Astrocyte (in vitro differentiated cells and primary cell): ENCODE data around the gene NFS1. TPM values are rescaled to one million over a fixed set of nuclear protein-coding genes. Genes with fewer than 3 reads are reported as not detected.

Source experiments
- DNase-seq: peaks from one replicate; pipeline ENCODE4 v3.0.0-alpha.2; 2010; ENCODE audit warnings: low read depth
- FAIRE-seq: peaks from 2 replicates; lab custom pipeline; 2011; peaks lifted over from hg19 to GRCh38; lab: Jason Lieb, UNC
- H2AFZ ChIP-seq: 2 replicates; pipeline ENCODE4 v1.6.0; 2012; ENCODE audit warnings: low read depth, low read length, inconsistent platforms
- H3K27ac ChIP-seq: 2 replicates; pipeline ENCODE4 v1.5.1; 2011; ENCODE audit warnings: low read depth, low read length, inconsistent platforms
- H3K27me3 ChIP-seq: 2 replicates; pipeline ENCODE4 v1.6.0; 2011; ENCODE audit warnings: low read length, inconsistent platforms; ENCODE audit not compliant: insufficient read depth
- H3K36me3 ChIP-seq: 2 replicates; pipeline ENCODE4 v1.5.1; 2011; ENCODE audit warnings: low read length, inconsistent platforms; ENCODE audit not compliant: insufficient read depth
- H3K4me1 ChIP-seq: 2 replicates; pipeline ENCODE4 v1.5.1; 2011; ENCODE audit warnings: low read length, inconsistent platforms; ENCODE audit not compliant: insufficient read depth
- H3K4me2 ChIP-seq: 2 replicates; pipeline ENCODE4 v1.6.0; 2012; ENCODE audit warnings: low read length, inconsistent platforms
- H3K4me3 ChIP-seq: 2 replicates; pipeline ENCODE4 v1.5.1; 2011; ENCODE audit warnings: low read depth, mild to moderate bottlenecking, low read length, inconsistent platforms; ENCODE audit not compliant: insufficient read depth
- H3K79me2 ChIP-seq: 2 replicates; pipeline ENCODE4 v1.6.0; 2012; ENCODE audit warnings: mild to moderate bottlenecking, low read length, inconsistent platforms; ENCODE audit not compliant: insufficient read depth
- H3K9ac ChIP-seq: 2 replicates; pipeline ENCODE4 v1.6.0; 2012; ENCODE audit warnings: mild to moderate bottlenecking, low read length, inconsistent platforms
- H3K9me3 ChIP-seq: 2 replicates; pipeline ENCODE4 v1.5.1; 2012; ENCODE audit warnings: low read depth, mild to moderate bottlenecking, low read length, inconsistent platforms; ENCODE audit not compliant: insufficient read depth
- H4K20me1 ChIP-seq: 2 replicates; pipeline ENCODE4 v1.6.0; 2012; ENCODE audit warnings: low read length, inconsistent platforms; ENCODE audit not compliant: insufficient read depth
- H3K27ac Mint-ChIP-seq: one replicate; pipeline ENCODE4 v1.8.0; 2021; ENCODE audit warnings: mild to moderate bottlenecking, mixed read lengths; ENCODE audit not compliant: unreplicated experiment
- H3K27me3 Mint-ChIP-seq: one replicate; pipeline ENCODE4 v1.8.0; 2021; ENCODE audit warnings: low read depth, mixed read lengths; ENCODE audit not compliant: unreplicated experiment
- H3K36me3 Mint-ChIP-seq: one replicate; pipeline ENCODE4 v1.8.0; 2021; ENCODE audit warnings: low read depth, mixed read lengths; ENCODE audit not compliant: unreplicated experiment
- H3K4me1 Mint-ChIP-seq: one replicate; pipeline ENCODE4 v1.8.0; 2021; ENCODE audit warnings: low read depth, mixed read lengths; ENCODE audit not compliant: unreplicated experiment
- H3K4me3 Mint-ChIP-seq: one replicate; pipeline ENCODE4 v1.8.0; 2021; ENCODE audit warnings: mild to moderate bottlenecking, moderate library complexity, mixed read lengths; ENCODE audit not compliant: unreplicated experiment
- H3K9me3 Mint-ChIP-seq: one replicate; pipeline ENCODE4 v1.8.0; 2021; ENCODE audit warnings: mild to moderate bottlenecking, mixed read lengths; ENCODE audit not compliant: unreplicated experiment
- EZH2 ChIP-seq: IDR thresholded peaks from 2 replicates; pipeline ENCODE4 v1.6.1; 2012; ENCODE audit warnings: mild to moderate bottlenecking, low read length, inconsistent platforms; ENCODE audit not compliant: insufficient read depth
- total RNA-seq: library from RNA; stranded (reverse); gene quantifications from 2 replicates; pipeline ENCODE4 v1.2.1, GENCODE V29; 2021
- TF ChIP-seq, protein P1 (sequence below): IDR thresholded peaks from 2 replicates; pipeline ENCODE4 v1.5.1; 2011; ENCODE audit warnings: low read depth, mild to moderate bottlenecking, inconsistent platforms, low read length, moderate library complexity; ENCODE audit not compliant: insufficient read depth

Gene NFS1
- total RNA-seq, 1 donor from 2014 or later, result 30.3 TPM

DNA sequence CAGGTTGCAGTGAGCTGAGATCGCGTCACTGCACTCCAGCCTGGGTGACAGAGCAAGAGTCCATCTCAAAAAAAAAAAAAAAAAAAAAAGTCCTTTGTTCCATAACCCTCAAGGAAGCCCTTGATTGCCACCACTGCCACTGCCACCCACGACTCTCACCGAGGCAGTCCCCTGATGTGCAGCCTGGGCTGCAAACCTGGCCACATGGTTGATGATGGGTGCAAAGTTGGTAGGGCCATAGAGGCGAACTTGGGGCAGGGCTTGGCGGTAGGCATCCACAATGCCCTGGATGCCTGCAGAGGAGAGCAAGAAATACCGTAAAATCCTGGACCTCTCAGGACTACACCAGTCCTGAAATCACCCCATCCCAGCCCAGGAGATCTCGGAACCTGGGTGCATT is 72.0 kb downstream of the NFS1 start:
- H3K27me3 ChIP-seq, result no peaks in the 10 kb centered on the region
- Mint-ChIP-seq H3K27ac (no peak overlapping the region), H3K4me1 (no peaks in the 10 kb centered on the region), H3K27me3 (no peaks in the 10 kb centered on the region), H3K36me3 (peaks cover 16% of the 10 kb centered on the region), H3K9me3 (no peaks in the 10 kb centered on the region), H3K4me3 (no peak overlapping the region)
- no peak overlapping the region for H3K4me2 ChIP-seq
- H3K9me3 ChIP-seq, result no peaks in the 10 kb centered on the region
- no peak overlapping the region for H3K27ac ChIP-seq
- no peak overlapping the region for H3K4me3 ChIP-seq
- TF ChIP-seq EZH2, result no peak
- TF ChIP-seq, protein P1, sequence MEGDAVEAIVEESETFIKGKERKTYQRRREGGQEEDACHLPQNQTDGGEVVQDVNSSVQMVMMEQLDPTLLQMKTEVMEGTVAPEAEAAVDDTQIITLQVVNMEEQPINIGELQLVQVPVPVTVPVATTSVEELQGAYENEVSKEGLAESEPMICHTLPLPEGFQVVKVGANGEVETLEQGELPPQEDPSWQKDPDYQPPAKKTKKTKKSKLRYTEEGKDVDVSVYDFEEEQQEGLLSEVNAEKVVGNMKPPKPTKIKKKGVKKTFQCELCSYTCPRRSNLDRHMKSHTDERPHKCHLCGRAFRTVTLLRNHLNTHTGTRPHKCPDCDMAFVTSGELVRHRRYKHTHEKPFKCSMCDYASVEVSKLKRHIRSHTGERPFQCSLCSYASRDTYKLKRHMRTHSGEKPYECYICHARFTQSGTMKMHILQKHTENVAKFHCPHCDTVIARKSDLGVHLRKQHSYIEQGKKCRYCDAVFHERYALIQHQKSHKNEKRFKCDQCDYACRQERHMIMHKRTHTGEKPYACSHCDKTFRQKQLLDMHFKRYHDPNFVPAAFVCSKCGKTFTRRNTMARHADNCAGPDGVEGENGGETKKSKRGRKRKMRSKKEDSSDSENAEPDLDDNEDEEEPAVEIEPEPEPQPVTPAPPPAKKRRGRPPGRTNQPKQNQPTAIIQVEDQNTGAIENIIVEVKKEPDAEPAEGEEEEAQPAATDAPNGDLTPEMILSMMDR, result no peak
- no peaks in the 10 kb centered on the region for H3K4me1 ChIP-seq
- DNase-seq, result no peak
- H2AFZ ChIP-seq, result no peak overlapping the region
- peaks cover 48% of the 10 kb centered on the region for H3K36me3 ChIP-seq
- H4K20me1 ChIP-seq, result peaks cover 14% of the 10 kb centered on the region
- H3K9ac ChIP-seq, result no peak overlapping the region
- peaks cover 3% of the 10 kb centered on the region for H3K79me2 ChIP-seq
- no peak for FAIRE-seq

DNA sequence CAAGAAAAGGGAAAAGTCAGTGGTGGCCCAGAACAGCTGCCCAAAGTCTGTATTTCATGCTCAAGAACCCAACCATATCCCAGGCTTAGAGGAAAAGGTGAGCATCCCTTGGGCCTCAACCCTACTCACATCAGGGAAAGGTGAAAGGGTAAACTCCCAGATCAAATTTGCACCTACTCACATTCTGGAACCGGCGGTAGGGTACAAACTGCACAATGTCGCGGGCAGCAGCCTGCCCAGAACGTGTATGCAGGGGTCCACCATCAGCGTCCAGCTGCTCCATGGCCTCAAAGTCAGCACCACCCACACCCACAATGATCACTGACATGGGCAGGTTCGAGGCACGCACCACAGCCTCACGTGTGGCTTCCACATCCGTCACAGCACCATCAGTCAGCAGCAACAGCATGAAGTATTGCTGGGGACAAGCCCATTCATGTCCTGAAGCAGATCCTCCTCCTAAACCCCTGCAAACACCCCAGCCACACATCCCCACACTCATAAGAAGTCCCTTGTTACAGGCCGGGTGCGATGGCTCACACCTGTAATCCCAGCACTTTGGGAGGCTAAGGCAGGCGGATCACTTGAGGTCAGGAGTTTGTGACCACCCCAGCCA is 72.7 kb downstream of the NFS1 start:
- Histone ChIP-seq H3K36me3 (peaks cover 49% of the 10 kb centered on the region), H2AFZ (no peak overlapping the region), H3K4me2 (no peak overlapping the region), H3K27me3 (no peaks in the 10 kb centered on the region), H3K27ac (no peak overlapping the region), H3K4me3 (no peak overlapping the region), H3K4me1 (no peaks in the 10 kb centered on the region), H4K20me1 (peaks cover 8% of the 10 kb centered on the region), H3K9me3 (no peaks in the 10 kb centered on the region), H3K9ac (no peak overlapping the region), H3K79me2 (peaks cover 2% of the 10 kb centered on the region)
- FAIRE-seq (no peak), DNase-seq (no peak)
- no peak for TF ChIP-seq EZH2
- TF ChIP-seq, protein P1, result no peak
- H3K27ac Mint-ChIP-seq, result no peak overlapping the region
- no peaks in the 10 kb centered on the region for H3K27me3 Mint-ChIP-seq
- H3K9me3 Mint-ChIP-seq, result no peaks in the 10 kb centered on the region
- H3K36me3 Mint-ChIP-seq, result peaks cover 17% of the 10 kb centered on the region
- no peak overlapping the region for H3K4me3 Mint-ChIP-seq
- H3K4me1 Mint-ChIP-seq, result no peaks in the 10 kb centered on the region

DNA sequence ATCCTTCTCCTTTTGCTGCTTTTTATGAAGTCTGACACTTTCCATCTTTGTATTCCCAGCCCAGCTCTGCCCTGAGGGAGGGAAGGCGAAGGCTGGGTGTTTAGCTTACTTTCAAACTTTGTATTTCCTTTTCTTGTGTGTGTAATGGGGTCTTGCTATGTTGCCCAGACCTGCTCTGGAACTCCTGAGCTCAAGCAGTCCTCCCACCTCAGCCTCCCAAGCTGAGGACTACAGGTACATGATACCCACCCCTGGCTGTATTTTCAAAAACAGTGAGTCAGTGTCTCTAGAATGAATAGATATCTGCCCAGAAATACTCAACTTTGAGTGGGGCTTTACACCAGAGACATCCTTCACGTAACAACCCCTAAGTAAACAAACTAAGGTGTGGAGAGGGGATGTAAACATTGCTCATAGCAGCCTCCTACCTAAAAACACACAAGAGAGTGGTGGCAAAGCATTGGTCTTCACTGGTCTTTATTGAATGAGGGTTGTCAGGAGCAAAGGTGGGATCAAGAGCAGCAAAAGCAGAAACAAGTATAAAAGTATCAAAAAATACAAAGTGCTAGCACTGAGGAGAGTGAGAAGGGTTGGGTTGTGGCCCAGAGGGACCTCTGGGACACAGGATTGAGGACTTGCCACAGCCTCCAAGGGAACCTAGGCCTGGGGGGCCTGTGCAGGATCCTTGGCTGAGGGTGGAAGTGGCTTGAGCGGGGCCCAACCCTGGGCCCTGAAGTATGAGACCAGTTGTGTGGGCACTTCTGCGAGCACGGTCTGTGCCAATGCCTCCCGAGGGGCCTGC is 73.4 kb downstream of the NFS1 start:
- Mint-ChIP-seq H3K4me3 (no peak overlapping the region), H3K27me3 (no peaks in the 10 kb centered on the region), H3K4me1 (no peaks in the 10 kb centered on the region), H3K36me3 (peaks cover 18% of the 10 kb centered on the region), H3K27ac (no peak overlapping the region), H3K9me3 (no peaks in the 10 kb centered on the region)
- Histone ChIP-seq H3K4me3 (no peak overlapping the region), H3K36me3 (peaks cover 46% of the 10 kb centered on the region), H2AFZ (no peak overlapping the region), H3K27me3 (no peaks in the 10 kb centered on the region), H3K4me1 (no peaks in the 10 kb centered on the region), H3K27ac (no peak overlapping the region), H3K9me3 (no peaks in the 10 kb centered on the region), H4K20me1 (peaks cover 7% of the 10 kb centered on the region), H3K79me2 (peaks cover 2% of the 10 kb centered on the region), H3K9ac (no peak overlapping the region), H3K4me2 (no peak overlapping the region)
- FAIRE-seq, result no peak
- DNase-seq, result no peak
- TF ChIP-seq, protein P1, result no peak
- TF ChIP-seq EZH2, result no peak
